ENCODE data around the gene ACBD7. TPM values are rescaled to one million over a fixed set of nuclear protein-coding genes. Genes with fewer than 3 reads are reported as not detected.

Gene ACBD7
- total and polyA plus RNA-seq, 2 donors: 1.4 to 11.9 TPM

DNA sequence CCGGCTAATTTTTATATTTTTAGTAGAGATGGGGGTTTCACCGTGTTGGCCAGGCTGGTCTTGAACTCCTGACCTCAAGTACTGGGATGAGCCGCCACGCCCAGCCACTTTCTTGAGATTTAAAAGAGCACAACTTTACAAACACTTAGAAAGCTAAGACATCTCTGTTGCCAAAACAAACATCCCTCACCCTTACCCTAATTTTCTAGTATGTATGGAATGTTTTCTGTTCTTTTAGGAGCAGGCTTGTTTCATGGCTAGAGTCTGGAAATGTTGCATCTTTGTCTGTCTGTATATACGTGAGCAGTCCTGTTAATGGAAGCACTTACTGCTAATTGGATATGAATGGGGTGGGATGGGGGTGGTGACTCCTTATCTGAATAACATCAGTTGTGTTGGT is 42.0 kb downstream of the ACBD7 start:
- no peak for DNase-seq (ENCODE audit: low read depth in 6 of 9, low spot score in 9 of 9)
- Histone ChIP-seq H3K27me3 (ENCODE audit: control insufficient read depth in 2 of 2, insufficient read depth in 1 of 2, low read length in 1 of 2) (no peaks in the 10 kb centered on the region), H3K4me3 (ENCODE audit: low read length in 2 of 2) (no peak overlapping the region), H3K27ac (ENCODE audit: low read depth in 1 of 2, low read length in 1 of 2) (no peak overlapping the region), H3K9me3 (ENCODE audit: control insufficient read depth in 2 of 2, insufficient read depth in 1 of 2, low read length in 1 of 2) (no peaks in the 10 kb centered on the region), H3K36me3 (ENCODE audit: control insufficient read depth in 2 of 2, insufficient read depth in 2 of 2, low read length in 1 of 2) (no peaks in the 10 kb centered on the region), H3K4me1 (ENCODE audit: control insufficient read depth in 2 of 2, insufficient read depth in 2 of 2, low read length in 2 of 2) (no peaks in the 10 kb centered on the region)
- WGBS: 91% methylated on average over 5 of the region's 5 CpGs

DNA sequence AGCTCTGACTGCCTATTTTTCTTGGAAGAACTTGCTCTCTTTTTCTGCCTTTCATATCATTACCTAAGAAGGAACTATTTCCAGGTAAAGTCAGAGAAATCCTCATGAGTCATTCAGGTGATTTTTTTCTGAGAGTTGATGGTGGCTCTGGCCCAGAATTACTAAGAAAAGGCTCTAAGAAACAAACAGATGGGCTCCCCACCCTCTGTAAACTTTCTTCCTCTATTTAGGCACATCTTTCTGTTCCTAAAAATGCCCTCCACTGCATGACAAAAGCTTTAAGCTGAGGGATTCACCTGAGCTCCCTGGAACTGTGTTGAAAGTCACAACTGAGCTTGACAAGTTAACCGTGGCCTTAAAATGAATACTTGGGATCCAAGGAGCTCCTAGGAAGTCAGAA is 43.2 kb downstream of the ACBD7 start:
- H3K27ac ChIP-seq (ENCODE audit: low read depth in 1 of 2, low read length in 1 of 2): peak overlapping the region in 1 of 2 donors; percentile 25
- 94% methylated on average over 1 of the region's 1 CpG for WGBS

DNA sequence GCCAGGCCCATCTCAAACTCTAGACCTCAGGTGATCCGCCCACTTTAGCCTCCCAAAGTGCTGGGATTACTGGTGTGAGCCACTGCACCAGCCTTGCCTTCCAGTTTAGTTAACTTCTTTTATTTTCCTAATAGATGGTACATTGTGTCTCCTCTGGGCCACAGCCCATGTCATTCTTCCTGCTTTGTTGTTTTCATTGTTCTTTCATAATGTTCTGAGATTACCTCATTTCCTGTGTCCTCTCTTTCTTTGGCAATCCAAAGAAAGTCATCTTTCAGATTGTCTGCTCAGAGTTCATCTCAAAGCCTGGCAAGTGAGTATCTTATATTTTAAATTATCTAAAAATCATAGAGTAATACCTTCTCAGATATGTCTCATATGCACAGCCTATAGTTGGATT is 44.9 kb downstream of the ACBD7 start, which contains the start of gene OLAH:
TSS of gene OLAH (plus strand) at position 270 of the 400 bp plus-strand sequence. CDS start 3,346 bp downstream, outside the sequence.
- WGBS: 98% methylated on average over 1 of the region's 1 CpG
- no peaks in the 10 kb centered on the region for H3K36me3 ChIP-seq (ENCODE audit: control insufficient read depth in 2 of 2, insufficient read depth in 2 of 2, low read length in 1 of 2)
- no peak within 1 kb of the TSS for H3K4me3 ChIP-seq (ENCODE audit: low read length in 2 of 2)
- H3K27ac ChIP-seq (ENCODE audit: low read depth in 1 of 2, low read length in 1 of 2): no peak within 1 kb of the TSS
- DNase-seq (ENCODE audit: low read depth in 6 of 9, low spot score in 9 of 9): no peak
- no peaks in the 10 kb centered on the region for H3K4me1 ChIP-seq (ENCODE audit: control insufficient read depth in 2 of 2, insufficient read depth in 2 of 2, low read length in 2 of 2)
- H3K27me3 ChIP-seq (ENCODE audit: control insufficient read depth in 2 of 2, insufficient read depth in 1 of 2, low read length in 1 of 2): no peaks in the 10 kb centered on the region
- no peaks in the 10 kb centered on the region for H3K9me3 ChIP-seq (ENCODE audit: control insufficient read depth in 2 of 2, insufficient read depth in 1 of 2, low read length in 1 of 2)

More for the DNA sequence above, 43.2 kb downstream of the ACBD7 start:
- H3K4me3 ChIP-seq (ENCODE audit: low read length in 2 of 2): no peak overlapping the region
- no peaks in the 10 kb centered on the region for H3K27me3 ChIP-seq (ENCODE audit: control insufficient read depth in 2 of 2, insufficient read depth in 1 of 2, low read length in 1 of 2)
- H3K4me1 ChIP-seq (ENCODE audit: control insufficient read depth in 2 of 2, insufficient read depth in 2 of 2, low read length in 2 of 2): no peaks in the 10 kb centered on the region
- no peak for DNase-seq (ENCODE audit: low read depth in 6 of 9, low spot score in 9 of 9)
- no peaks in the 10 kb centered on the region for H3K9me3 ChIP-seq (ENCODE audit: control insufficient read depth in 2 of 2, insufficient read depth in 1 of 2, low read length in 1 of 2)
- H3K36me3 ChIP-seq (ENCODE audit: control insufficient read depth in 2 of 2, insufficient read depth in 2 of 2, low read length in 1 of 2): no peaks in the 10 kb centered on the region

DNA sequence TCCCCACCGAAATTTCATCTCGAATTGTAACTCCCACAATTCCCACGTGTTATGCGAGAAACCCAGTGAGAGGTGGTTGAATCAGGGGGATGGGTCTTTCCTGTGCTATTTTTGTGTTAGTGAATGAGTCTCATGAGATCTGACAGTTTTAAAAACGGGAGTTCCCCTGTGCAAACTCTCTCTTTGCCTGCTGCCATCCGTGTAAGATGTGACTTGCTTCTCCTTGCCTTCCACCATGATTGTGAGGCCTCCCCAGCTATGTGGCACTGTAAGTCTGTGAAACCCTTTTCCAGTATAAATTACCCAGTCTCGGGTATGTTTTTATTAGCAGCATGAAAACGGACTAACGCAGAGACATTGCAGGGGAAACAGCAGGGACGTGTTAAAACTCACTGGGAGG is 50.2 kb downstream of the ACBD7 start:
- 96% methylated on average over 10 of the region's 10 CpGs for WGBS

DNA sequence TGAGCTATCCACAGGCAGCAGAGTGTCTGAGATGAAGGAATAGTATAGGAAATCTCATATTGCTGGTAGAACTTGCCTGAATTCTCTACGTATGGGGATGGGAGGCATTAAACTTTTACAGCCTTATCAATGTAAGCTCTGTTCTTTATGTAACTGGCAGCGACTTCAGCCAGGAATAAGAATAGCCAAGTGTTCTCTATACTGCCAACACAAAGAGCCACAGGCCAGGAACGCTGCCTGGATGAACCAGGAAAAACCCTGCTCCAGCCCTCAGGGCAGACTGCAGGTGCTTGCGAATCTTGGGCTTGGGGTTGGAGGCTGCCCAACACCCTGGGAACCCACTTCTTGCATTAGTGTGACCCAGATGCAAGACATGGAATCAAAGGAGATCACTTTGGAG is 50.9 kb downstream of the ACBD7 start:
- H3K27ac ChIP-seq (ENCODE audit: low read depth in 1 of 2, low read length in 1 of 2): no peak overlapping the region
- peaks cover 0 to 6% of the 10 kb centered on the region in 2 donors for H3K4me1 ChIP-seq (ENCODE audit: control insufficient read depth in 2 of 2, insufficient read depth in 2 of 2, low read length in 2 of 2)
- H3K36me3 ChIP-seq (ENCODE audit: control insufficient read depth in 2 of 2, insufficient read depth in 2 of 2, low read length in 1 of 2): no peaks in the 10 kb centered on the region
- 73% methylated on average over 4 of the region's 4 CpGs for WGBS
- no peak overlapping the region for H3K4me3 ChIP-seq (ENCODE audit: low read length in 2 of 2)
- no peaks in the 10 kb centered on the region for H3K27me3 ChIP-seq (ENCODE audit: control insufficient read depth in 2 of 2, insufficient read depth in 1 of 2, low read length in 1 of 2)
- no peaks in the 10 kb centered on the region for H3K9me3 ChIP-seq (ENCODE audit: control insufficient read depth in 2 of 2, insufficient read depth in 1 of 2, low read length in 1 of 2)
- DNase-seq (ENCODE audit: low read depth in 6 of 9, low spot score in 9 of 9): no peak

More for the DNA sequence above, 50.2 kb downstream of the ACBD7 start:
- H3K36me3 ChIP-seq (ENCODE audit: control insufficient read depth in 2 of 2, insufficient read depth in 2 of 2, low read length in 1 of 2): no peaks in the 10 kb centered on the region
- no peaks in the 10 kb centered on the region for H3K27me3 ChIP-seq (ENCODE audit: control insufficient read depth in 2 of 2, insufficient read depth in 1 of 2, low read length in 1 of 2)
- no peak for DNase-seq (ENCODE audit: low read depth in 6 of 9, low spot score in 9 of 9)
- H3K4me1 ChIP-seq (ENCODE audit: control insufficient read depth in 2 of 2, insufficient read depth in 2 of 2, low read length in 2 of 2): peaks cover 0 to 6% of the 10 kb centered on the region in 2 donors
- H3K27ac ChIP-seq (ENCODE audit: low read depth in 1 of 2, low read length in 1 of 2): no peak overlapping the region
- H3K4me3 ChIP-seq (ENCODE audit: low read length in 2 of 2): no peak overlapping the region
- no peaks in the 10 kb centered on the region for H3K9me3 ChIP-seq (ENCODE audit: control insufficient read depth in 2 of 2, insufficient read depth in 1 of 2, low read length in 1 of 2)

DNA sequence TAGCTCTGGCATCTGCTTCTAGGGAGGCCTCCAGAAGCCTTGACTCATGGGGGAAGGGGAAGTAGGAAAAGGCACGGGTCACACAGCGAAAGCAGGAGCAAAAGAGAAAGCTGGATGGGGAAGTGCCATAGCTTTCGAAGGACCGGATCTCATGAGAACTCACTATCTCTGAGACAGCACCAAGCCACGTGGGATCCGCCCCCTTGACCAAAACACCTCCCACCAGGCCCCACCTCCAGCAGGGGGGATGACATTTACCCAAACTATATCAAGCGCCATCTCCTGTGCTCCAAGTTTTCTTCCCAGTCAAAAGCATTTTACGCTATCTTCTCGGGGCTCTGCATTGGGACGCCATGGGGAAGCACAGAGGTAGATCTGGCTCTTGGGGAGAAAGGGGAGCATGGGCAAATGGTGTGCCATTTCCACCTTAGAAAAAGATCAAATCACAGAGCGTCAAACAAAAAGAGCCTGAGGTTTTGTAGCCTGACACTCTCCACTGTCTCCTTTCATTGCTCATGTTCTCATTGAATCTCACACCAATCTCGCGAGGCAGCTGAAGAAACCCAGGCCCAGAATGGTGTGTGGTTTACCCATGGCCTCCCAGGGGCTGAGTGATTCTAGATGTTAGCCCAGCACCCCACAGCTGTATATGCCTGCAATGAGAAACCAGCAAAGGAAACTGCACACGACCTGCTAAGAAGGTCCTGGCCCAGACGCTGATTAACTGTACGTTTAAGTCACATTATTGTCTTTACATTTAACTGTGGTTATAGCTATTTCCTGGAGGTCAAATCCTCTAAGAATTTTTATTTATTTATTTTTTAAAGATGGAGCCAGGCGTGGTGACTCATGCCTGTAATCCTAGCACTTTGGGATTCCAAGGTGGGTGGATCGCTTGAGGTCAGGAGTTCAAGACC is 52.9 kb downstream of the ACBD7 start:
- H3K27ac ChIP-seq (ENCODE audit: low read depth in 1 of 2, low read length in 1 of 2): no peak overlapping the region
- H3K9me3 ChIP-seq (ENCODE audit: control insufficient read depth in 2 of 2, insufficient read depth in 1 of 2, low read length in 1 of 2): no peaks in the 10 kb centered on the region
- H3K27me3 ChIP-seq (ENCODE audit: control insufficient read depth in 2 of 2, insufficient read depth in 1 of 2, low read length in 1 of 2): no peaks in the 10 kb centered on the region
- H3K36me3 ChIP-seq (ENCODE audit: control insufficient read depth in 2 of 2, insufficient read depth in 2 of 2, low read length in 1 of 2): no peaks in the 10 kb centered on the region
- peak in 2 of 9 donors; percentile 6 to 34 for DNase-seq (ENCODE audit: low read depth in 6 of 9, low spot score in 9 of 9)
- WGBS: 66% methylated on average over 18 of the region's 18 CpGs
- peaks cover 0 to 6% of the 10 kb centered on the region in 2 donors for H3K4me1 ChIP-seq (ENCODE audit: control insufficient read depth in 2 of 2, insufficient read depth in 2 of 2, low read length in 2 of 2)
- no peak overlapping the region for H3K4me3 ChIP-seq (ENCODE audit: low read length in 2 of 2)

DNA sequence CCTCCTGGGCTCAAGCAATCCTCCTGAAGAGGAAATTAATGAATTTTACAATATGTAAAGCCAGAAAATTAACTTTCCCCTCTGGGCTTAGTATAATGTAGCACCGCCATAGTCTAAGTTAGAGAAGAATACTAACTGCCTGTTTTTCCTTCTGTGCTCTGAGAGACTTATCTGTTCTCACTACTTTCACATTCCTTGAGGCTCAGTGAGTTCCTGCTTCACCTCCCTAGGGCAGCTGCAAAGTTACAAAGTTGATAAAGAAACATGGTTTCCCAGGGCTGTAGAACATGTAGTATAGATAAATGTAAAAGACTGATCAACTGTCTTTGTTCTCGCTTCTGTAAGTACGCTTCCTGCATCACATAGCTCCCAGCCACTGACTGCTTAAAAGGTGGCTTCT is 60.8 kb downstream of the ACBD7 start:
- H3K27me3 ChIP-seq (ENCODE audit: control insufficient read depth in 2 of 2, insufficient read depth in 1 of 2, low read length in 1 of 2): no peaks in the 10 kb centered on the region
- no peaks in the 10 kb centered on the region for H3K9me3 ChIP-seq (ENCODE audit: control insufficient read depth in 2 of 2, insufficient read depth in 1 of 2, low read length in 1 of 2)
- no peak overlapping the region for H3K4me3 ChIP-seq (ENCODE audit: low read length in 2 of 2)
- DNase-seq (ENCODE audit: low read depth in 6 of 9, low spot score in 9 of 9): no peak
- WGBS: 61% methylated on average over 3 of the region's 3 CpGs
- no peak overlapping the region for H3K27ac ChIP-seq (ENCODE audit: low read depth in 1 of 2, low read length in 1 of 2)
- H3K36me3 ChIP-seq (ENCODE audit: control insufficient read depth in 2 of 2, insufficient read depth in 2 of 2, low read length in 1 of 2): no peaks in the 10 kb centered on the region
- H3K4me1 ChIP-seq (ENCODE audit: control insufficient read depth in 2 of 2, insufficient read depth in 2 of 2, low read length in 2 of 2): no peaks in the 10 kb centered on the region

Other genes with a start within 250 kb of the ACBD7 start
- gene SUV39H2, start 209.9 kb downstream of the ACBD7 start, total RNA-seq: 16.4 TPM
- gene SUV39H2, start 209.9 kb downstream of the ACBD7 start, polyA plus RNA-seq: 4.2 TPM
- gene DCLRE1C, start 134.7 kb downstream of the ACBD7 start, total RNA-seq: 22.3 TPM
- gene DCLRE1C, start 134.7 kb downstream of the ACBD7 start, polyA plus RNA-seq: 9.5 TPM
- 0.76 TPM for gene MEIG1, start 129.4 kb downstream of the ACBD7 start, total RNA-seq
- gene MEIG1, start 129.4 kb downstream of the ACBD7 start, polyA plus RNA-seq: 2.2 TPM
- 0.09 TPM for gene OLAH, start 44.8 kb downstream of the ACBD7 start, total RNA-seq
- 14.4 TPM for gene OLAH, start 44.8 kb downstream of the ACBD7 start, polyA plus RNA-seq
- gene RPP38, start 8.6 kb upstream of the ACBD7 start, total RNA-seq: 14.7 TPM
- 32.2 TPM for gene RPP38, start 8.6 kb upstream of the ACBD7 start, polyA plus RNA-seq
- gene NMT2, start 79.9 kb upstream of the ACBD7 start, total RNA-seq: 31.1 TPM
- gene NMT2, start 79.9 kb upstream of the ACBD7 start, polyA plus RNA-seq: 19.6 TPM

All from thymus (tissue), 11 donors.